HG02623 (cell line): ENCODE results near the gene SORCS3.
"Not testable (repeated sequence)": the region's sequence is repeated elsewhere in the genome, so short reads cannot be mapped to it uniquely, and the experiment has no call there.

Source experiments
- ATAC-seq: cut with Tn5 transposase; IDR thresholded peaks from one replicate; pipeline ENCODE4 v1.9.1; 2021; ENCODE audit warnings: moderate library complexity; ENCODE audit not compliant: unreplicated experiment

The SORCS3 gene

GRCh38 chr10:104689547-104689946 is 48.5 kb downstream of the SORCS3 start:
- ATAC-seq: no peak

DNA sequence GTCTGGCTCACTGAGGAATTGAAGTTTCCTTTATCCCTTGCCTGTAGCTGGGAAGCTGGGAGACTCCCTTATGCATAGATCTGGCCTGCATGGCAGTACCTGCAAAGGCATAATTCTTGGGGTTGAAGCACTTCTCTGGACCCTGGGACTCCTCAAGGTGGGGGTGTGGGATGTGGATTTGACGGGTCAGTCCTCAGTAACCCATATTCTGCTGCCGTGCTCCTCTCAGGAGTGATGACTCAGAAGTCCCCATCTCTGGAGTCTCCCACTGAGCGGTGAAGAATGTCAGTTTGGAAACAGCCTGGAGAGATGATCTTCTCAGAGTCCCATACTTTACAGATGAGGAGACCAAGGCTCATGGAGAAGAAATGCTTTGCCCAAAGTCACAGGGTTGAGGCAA is 49.0 kb downstream of the SORCS3 start:
- no peak for ATAC-seq

DNA sequence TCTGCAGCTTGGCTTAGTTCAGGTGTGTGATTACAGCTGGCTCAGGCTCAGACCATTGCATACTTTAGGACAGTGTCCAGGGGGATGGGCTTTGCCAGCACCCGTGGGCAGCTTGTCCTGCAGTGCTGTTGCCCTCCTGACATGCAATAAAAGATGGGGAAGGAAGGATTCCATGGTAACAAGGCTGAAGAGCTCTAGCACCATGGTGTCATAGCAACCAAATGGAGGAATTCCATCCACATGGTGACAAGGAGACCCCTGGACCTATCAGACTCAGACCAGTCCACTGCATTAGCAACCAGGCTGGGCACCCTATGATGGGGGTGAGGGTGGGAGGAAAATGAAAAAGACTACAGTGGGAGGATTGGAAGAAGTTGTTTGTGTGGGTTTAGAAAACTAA is 49.9 kb downstream of the SORCS3 start:
- no peak for ATAC-seq

DNA sequence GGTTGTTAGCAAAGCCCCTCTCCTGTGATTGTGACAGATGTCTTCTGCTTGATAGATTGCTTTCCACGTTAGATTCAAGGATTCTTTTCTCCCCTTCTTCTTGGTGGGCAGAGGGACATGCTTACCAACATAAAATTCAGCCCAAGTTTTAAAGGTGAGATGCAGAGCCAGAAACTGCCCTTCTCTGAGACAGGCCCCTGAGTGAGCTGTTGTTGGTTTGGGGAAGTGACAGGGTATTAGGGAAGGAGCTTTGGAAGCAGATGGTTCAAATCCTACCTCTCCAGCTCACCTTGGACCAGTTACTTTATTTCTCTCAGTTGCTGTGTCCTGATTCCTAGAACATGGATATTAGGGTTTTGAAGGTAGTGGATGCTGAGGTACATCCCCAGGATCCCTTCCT is 53.0 kb downstream of the SORCS3 start:
- no peak for ATAC-seq

GRCh38 chr10:104703262-104703661 is 62.2 kb downstream of the SORCS3 start:
- not testable (repeated sequence) for ATAC-seq

DNA sequence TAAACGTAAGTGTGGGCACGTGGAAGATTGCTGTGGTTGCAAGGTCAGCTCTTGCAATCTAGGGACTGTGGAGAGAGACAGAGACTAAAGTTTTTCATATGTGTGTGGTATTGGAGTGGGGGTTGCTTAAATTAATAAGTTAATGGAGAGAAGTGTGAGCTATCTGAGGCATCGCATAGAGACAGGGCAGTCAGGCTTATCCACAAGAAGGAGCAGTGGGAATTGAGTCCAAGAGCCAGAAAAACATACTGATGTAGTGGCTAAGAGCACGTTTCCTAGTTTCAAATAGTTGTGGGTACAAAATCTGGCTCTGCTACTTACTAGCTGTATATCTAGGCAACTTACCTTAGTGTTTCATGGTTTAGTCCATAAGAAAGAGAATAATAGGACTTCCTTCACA is 65.8 kb downstream of the SORCS3 start:
- no peak for ATAC-seq

GRCh38 chr10:104707602-104708459 is 66.7 kb downstream of the SORCS3 start:
- ATAC-seq: no peak

GRCh38 chr10:104711302-104711721 is 70.2 kb downstream of the SORCS3 start:
- ATAC-seq: no peak

- ATAC-seq: not testable (repeated sequence)
These were observed 89.5 kb downstream of the SORCS3 start for GRCh38 chr10:104730593-104730992.

DNA sequence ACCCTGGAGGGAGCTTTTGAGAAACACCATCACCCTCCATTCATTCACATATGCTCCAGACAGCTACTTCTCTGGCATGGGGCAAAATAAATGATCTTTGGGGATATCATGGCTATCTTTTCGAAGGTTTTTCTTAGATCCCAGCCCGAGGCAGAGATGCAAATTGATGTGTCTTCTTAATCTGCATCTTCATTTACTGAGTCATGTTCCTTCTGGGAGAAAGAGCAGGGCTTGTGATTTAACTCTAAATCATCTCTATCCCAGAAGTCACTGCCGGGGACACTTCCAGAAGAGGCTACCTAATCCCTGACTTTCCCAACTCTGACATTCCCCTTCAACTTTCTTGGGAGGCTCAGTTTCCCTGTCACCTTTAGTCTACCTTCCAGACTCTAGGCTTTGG is 90.1 kb downstream of the SORCS3 start:
- ATAC-seq: no peak

DNA sequence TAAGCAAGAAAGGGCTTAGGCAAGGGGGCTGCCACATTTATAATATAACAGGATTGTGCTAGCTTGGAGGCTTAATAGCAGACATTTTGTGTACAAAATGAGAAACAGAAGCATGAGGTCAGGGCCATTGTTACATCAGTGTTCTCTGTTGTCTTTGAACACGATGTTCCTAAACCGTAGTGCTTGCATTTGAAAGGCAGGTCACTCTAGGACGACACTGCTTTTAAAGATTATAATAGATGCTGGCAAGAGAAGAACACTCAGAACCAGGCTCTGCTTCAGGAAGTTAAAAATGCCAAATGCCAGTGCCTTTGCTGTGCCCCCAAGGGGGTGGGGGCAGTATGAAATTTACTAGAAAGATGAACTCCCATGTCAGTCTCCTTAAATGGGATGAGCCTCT is 91.1 kb downstream of the SORCS3 start:
- no peak for ATAC-seq

- no peak for ATAC-seq
These were observed 93.3 kb downstream of the SORCS3 start for GRCh38 chr10:104734433-104734832.

DNA sequence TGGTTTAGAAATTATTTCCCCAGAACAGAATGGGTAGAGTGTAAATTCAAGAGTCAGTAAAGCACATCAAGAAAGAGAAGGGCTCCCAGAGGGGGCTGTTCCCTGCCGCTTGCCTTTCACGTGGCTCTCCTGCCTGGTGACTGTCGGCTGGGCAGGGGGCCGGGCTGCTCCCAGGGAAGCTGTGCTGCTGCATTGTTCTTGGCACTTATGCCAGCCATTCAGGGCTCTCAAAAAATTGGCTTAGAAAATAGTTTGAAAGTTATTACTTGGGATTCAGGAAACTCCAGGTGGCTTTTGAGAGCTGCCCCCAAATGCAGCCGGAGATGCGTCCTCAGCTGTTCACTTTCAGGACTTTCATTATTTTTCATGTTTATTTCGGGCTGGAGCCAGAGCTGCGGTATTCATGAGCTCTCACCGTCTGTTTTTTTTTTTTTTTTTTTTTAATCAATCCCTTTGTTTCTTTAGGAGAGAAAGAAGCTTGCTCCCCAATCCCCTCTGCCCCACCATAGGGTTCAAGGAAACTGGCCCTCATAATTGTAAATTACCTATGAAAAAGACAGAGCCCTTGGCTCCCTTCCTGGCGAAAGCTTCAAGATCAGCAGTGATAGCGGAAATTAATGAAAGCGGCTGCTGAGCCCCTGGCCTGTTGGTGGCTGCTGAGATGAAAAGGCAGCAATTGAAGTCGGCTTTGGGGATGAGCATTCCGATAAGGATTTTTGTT is 94.1 kb downstream of the SORCS3 start:
- ATAC-seq: no peak

DNA sequence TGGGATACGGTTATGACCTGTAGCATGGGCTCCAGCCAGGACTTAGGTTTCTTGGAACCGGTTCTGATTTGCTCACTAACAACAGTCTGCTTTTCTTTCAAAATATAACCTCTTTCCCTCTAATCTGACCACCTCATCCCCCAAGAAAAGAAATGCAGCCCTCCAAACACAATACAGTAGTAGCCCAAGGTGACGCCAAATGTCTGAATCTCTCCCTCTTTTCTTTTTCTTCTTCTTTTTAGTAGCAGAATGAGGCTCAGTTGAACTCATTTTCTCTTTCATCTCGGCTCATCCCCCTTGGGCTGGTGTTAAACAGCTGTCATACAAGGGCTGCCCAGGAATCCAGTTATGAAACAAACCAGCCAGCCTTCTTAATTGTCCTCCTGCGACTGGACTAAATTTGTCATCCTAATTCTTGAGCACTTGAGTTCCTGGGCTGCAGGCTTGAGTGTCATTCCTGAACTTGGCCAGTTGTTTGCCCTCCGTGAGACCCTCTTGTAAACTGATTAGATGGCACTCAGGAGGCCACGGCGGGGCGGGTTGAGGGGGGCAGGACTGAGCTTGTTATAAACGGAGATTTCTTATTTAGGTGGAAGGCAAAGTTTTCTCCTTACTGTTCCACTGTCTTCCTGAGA is 94.8 kb downstream of the SORCS3 start:
- no peak for ATAC-seq

DNA sequence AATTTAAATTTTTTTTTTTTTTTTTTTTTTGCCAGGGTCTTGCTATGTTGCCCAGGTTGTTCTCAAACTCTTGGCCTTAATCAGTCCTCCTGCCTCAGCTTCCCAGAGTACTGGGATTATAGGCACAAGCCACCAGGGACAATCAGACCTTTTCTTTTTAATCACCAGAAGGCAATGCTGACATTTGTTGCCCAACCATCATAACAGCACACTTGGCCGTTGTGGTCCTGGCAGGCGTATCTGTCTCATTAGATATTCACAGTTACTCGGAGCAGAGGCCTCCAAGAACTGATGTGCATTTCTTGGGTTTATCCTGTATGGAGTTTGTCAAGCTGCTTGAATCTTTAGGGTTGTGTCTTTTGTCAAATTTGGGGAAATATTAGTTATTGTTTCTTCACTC is 100.0 kb downstream of the SORCS3 start:
- ATAC-seq: no peak

- no peak for ATAC-seq
These were observed 103.0 kb downstream of the SORCS3 start for GRCh38 chr10:104744052-104744451.

- no peak for ATAC-seq
These were observed 109.2 kb downstream of the SORCS3 start for GRCh38 chr10:104750291-104750690.

DNA sequence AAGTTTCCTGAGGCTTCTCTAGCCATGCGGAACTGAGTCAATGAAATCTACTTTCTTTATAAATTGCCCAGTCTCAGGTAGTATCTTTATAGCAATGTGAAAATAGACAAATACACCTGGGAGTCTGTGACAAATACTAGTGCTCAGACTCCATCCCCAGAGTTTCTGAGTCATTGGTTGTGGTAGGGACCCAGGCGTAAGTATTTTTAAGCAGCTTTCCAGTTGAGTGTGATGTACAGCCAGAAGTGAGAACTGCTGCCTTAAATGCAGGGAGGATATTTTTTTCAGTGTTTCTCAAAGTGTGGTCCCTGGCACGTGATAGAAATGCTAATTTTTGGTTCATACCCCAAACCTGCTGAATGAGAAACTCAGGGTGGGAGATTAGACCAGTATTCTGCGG is 121.7 kb downstream of the SORCS3 start:
- ATAC-seq: no peak

- no peak for ATAC-seq
These were observed 125.3 kb downstream of the SORCS3 start for GRCh38 chr10:104766341-104766740.

GRCh38 chr10:104767282-104767681 is 126.2 kb downstream of the SORCS3 start:
- ATAC-seq: no peak

DNA sequence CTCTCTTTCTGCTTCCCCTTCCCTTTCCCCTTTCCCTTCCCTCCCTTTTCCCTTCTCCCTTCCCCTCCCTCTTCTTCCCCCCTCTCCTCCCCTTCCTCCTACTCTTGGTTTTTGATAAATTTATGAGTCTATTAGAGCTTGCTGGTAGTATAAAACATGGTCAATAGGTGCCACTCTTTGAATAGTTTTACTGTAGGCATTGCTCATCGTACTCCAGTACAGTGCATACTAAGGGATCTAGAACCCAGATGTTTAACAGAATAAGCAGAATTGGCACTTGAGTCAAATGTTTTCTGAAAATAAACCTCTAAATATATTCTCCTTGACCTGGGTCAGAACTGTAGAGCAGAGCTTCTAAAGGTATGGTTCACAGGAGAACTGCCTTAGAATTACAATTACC is 126.7 kb downstream of the SORCS3 start:
- peak; percentile 44 for ATAC-seq

DNA sequence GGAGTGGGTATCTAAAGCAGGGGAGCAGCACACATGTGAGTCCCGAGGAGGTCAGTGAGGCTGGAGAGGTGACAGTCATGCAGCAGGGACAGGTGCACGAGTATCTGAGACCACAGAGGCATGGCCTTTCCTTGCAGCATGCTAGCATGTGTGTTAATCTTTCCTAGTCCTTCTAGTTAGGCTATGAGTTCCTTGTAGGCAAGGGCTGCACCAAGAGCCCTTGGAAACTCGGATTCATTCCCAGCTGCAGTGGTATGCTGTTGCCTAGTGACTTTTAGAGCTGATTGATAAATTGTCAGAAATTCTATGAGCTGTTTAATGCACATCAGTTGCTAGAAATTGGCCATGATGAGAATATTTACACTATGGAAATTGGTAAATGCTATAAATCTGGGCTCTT is 132.0 kb downstream of the SORCS3 start:
- ATAC-seq: no peak
